Mammary epithelial cell (primary cell): ENCODE results near the gene ABCA5.

Source experiments
- CTCF ChIP-seq, 2 donors: IDR thresholded peaks in 1 of 2; conservative IDR thresholded peaks in 1 of 2; 2 replicates each; pipeline ENCODE4 v1.5.1; 2011 to 2012; ENCODE audit warnings: inconsistent platforms in 2 of 2, low read length in 2 of 2, mild to moderate bottlenecking in 2 of 2, control low read depth in 1 of 2, low read depth in 1 of 2; ENCODE audit not compliant: insufficient read depth in 1 of 2; ENCODE audit errors: extremely low read depth in 1 of 2
- EZH2 ChIP-seq: IDR thresholded peaks from 2 replicates; pipeline ENCODE4 v1.6.1; 2012; ENCODE audit warnings: low read length, inconsistent platforms, borderline replicate concordance

- TF ChIP-seq CTCF (conservative IDR thresholded peaks at IDR 0.05 in 1 of 2, IDR thresholded peaks at IDR 0.05 in 1 of 2; ENCODE audit: extremely low read depth in 1 of 2, insufficient read depth in 1 of 2, low read depth in 1 of 2, low read length in 2 of 2) (no peak), EZH2 (no peak)
These were observed 34.2 kb upstream of the ABCA5 start for GRCh38 chr17:69361156-69361555.
